IMR-90 (cell line): ENCODE measurements around the gene MORC2. TPM values are rescaled to one million over a fixed set of nuclear protein-coding genes. Genes with fewer than 3 reads are reported as not detected.

Experiments
- ATAC-seq: fragments of 200-7000 bp; cut with Tn5 transposase; 2 replicates; pipeline ENCODE4 v1.9.1; 2020; ENCODE audit warnings: low read depth, mild to moderate bottlenecking, moderate library complexity
- BruUV-seq: library from RNA; stranded (reverse); fragments of 400-500 nt; replicated peaks from 2 replicates; lab custom pipeline; 2021; lab: Mats Ljungman, UMichigan
- CTCF ChIA-PET: fragments of 300-600 bp; formaldehyde crosslinking; extraction: SDS; loops from one replicate; lab custom pipeline; 2021; ENCODE audit warnings: antibody characterized with exemption; lab: Yijun Ruan, JAX
- POLR2A ChIA-PET: fragments of 300-600 bp; sonication (Branson Sonifier 250); formaldehyde crosslinking; loops from one replicate; lab custom pipeline; 2022; ENCODE audit warnings: antibody characterized with exemption; ENCODE audit not compliant: unreplicated experiment; lab: Charles Lee
- DNase-seq: peaks from one replicate; pipeline ENCODE4 v3.0.0; 2013
- H2AFZ ChIP-seq: replicated peaks from 2 replicates; pipeline ENCODE3; 2013; ENCODE audit warnings: low read length, mild to moderate bottlenecking; ENCODE audit not compliant: poor library complexity
- H2AK5ac ChIP-seq: 2 replicates; pipeline ENCODE4 v1.6.1; 2013; ENCODE audit warnings: low read depth, low read length, inconsistent platforms
- H2AK9ac ChIP-seq: replicated peaks from 2 replicates; pipeline ENCODE3; 2013; ENCODE audit warnings: mild to moderate bottlenecking, low read depth, low read length, moderate library complexity; ENCODE audit not compliant: poor library complexity
- H2BK120ac ChIP-seq: 2 replicates; pipeline ENCODE4 v1.6.1; 2013; ENCODE audit warnings: low read depth, low read length, inconsistent platforms
- H2BK15ac ChIP-seq: 3 replicates; pipeline ENCODE4 v1.6.1; 2013; ENCODE audit warnings: low read depth, low read length, inconsistent platforms
- H2BK20ac ChIP-seq: 2 replicates; pipeline ENCODE4 v1.6.1; 2013; ENCODE audit warnings: low read depth, mild to moderate bottlenecking, inconsistent platforms, low read length, moderate library complexity
- H2BK5ac ChIP-seq: 2 replicates; pipeline ENCODE4 v1.6.1; 2013; ENCODE audit warnings: mild to moderate bottlenecking, low read depth, low read length, inconsistent platforms; ENCODE audit not compliant: poor library complexity, severe bottlenecking
- H3K14ac ChIP-seq: replicated peaks from 2 replicates; pipeline ENCODE4 v1.6.1; 2013; ENCODE audit warnings: low read depth, low read length, inconsistent platforms
- H3K18ac ChIP-seq: 2 replicates; pipeline ENCODE4 v1.6.1; 2013; ENCODE audit warnings: low read depth, low read length, control low read depth
- H3K23ac ChIP-seq: 2 replicates; pipeline ENCODE4 v1.6.1; 2013; ENCODE audit warnings: low read depth, low read length, inconsistent platforms
- H3K27ac ChIP-seq: 2 replicates; pipeline ENCODE4 v1.5.1; 2013; ENCODE audit warnings: mild to moderate bottlenecking, control low read depth, low read length; ENCODE audit not compliant: insufficient read depth
- H3K27me3 ChIP-seq: 2 replicates; pipeline ENCODE4 v1.6.1; 2013; ENCODE audit warnings: low read length; ENCODE audit not compliant: control insufficient read depth, insufficient read depth
- H3K36me3 ChIP-seq: 2 replicates; pipeline ENCODE4 v1.6.1; 2013; ENCODE audit warnings: low read length, mixed read lengths; ENCODE audit not compliant: control insufficient read depth, insufficient read depth
- H3K4ac ChIP-seq: 2 replicates; pipeline ENCODE4 v1.6.1; 2013; ENCODE audit warnings: low read depth, low read length, inconsistent platforms
- H3K4me1 ChIP-seq: 2 replicates; pipeline ENCODE4 v1.6.1; 2013; ENCODE audit warnings: low read length, mixed read lengths; ENCODE audit not compliant: control insufficient read depth, insufficient read depth
- H3K4me2 ChIP-seq: 2 replicates; pipeline ENCODE4 v1.6.1; 2013; ENCODE audit warnings: low read depth, mild to moderate bottlenecking, control low read depth, low read length, moderate library complexity
- H3K4me3 ChIP-seq: 2 replicates; pipeline ENCODE4 v1.5.1; 2013; ENCODE audit warnings: low read depth, mild to moderate bottlenecking, control low read depth, low read length, moderate library complexity; ENCODE audit not compliant: insufficient read depth
- H3K56ac ChIP-seq: 2 replicates; pipeline ENCODE4 v1.6.1; 2013; ENCODE audit warnings: low read length, inconsistent platforms; ENCODE audit not compliant: insufficient read depth; ENCODE audit errors: extremely low read depth
- H3K79me1 ChIP-seq, 2 experiments: 2 replicates each; pipeline ENCODE4 v1.6.1; 2013; ENCODE audit warnings: low read length in 2 of 2, inconsistent platforms in 1 of 2, low read depth in 1 of 2
- H3K9ac ChIP-seq: 2 replicates; pipeline ENCODE4 v1.6.1; 2013; ENCODE audit warnings: low read depth, low read length, control low read depth
- H3K9me1 ChIP-seq: 2 replicates; pipeline ENCODE4 v1.6.1; 2013; ENCODE audit warnings: low read length, inconsistent platforms; ENCODE audit not compliant: insufficient read depth
- H3K9me3 ChIP-seq: 2 replicates; pipeline ENCODE4 v1.6.1; 2013; ENCODE audit warnings: low read length; ENCODE audit not compliant: control insufficient read depth, insufficient read depth
- H4K20me1 ChIP-seq: 2 replicates; pipeline ENCODE4 v1.6.1; 2013; ENCODE audit warnings: low read length, inconsistent platforms; ENCODE audit not compliant: insufficient read depth
- H4K5ac ChIP-seq: 2 replicates; pipeline ENCODE4 v1.6.1; 2013; ENCODE audit warnings: mild to moderate bottlenecking, low read depth, low read length, control low read depth
- H4K8ac ChIP-seq, 2 experiments: 2 replicates each; pipeline ENCODE4 v1.6.1; 2013; ENCODE audit warnings: low read depth in 2 of 2, low read length in 2 of 2, control low read depth in 1 of 2, inconsistent platforms in 1 of 2
- H4K91ac ChIP-seq: 2 replicates; pipeline ENCODE4 v1.6.1; 2013; ENCODE audit warnings: low read depth, low read length, inconsistent platforms; ENCODE audit not compliant: insufficient read depth
- CEBPB ChIP-seq: IDR thresholded peaks from 2 replicates; pipeline ENCODE4 v1.6.1; 2012; ENCODE audit warnings: low read depth, low read length, improper control_type of control experiment
- CHD1 ChIP-seq: IDR thresholded peaks from 2 replicates; pipeline ENCODE4 v1.6.1; 2012; ENCODE audit warnings: low read depth, low read length, improper control_type of control experiment
- CTCF ChIP-seq: conservative IDR thresholded peaks from 2 replicates; pipeline ENCODE4 v1.5.1; 2012; ENCODE audit warnings: mild to moderate bottlenecking, low read depth, low read length, improper control_type of control experiment
- FOS ChIP-seq: fragments of 150-350 bp; IDR thresholded peaks from 2 replicates; pipeline ENCODE4 v1.6.1; 2016; ENCODE audit warnings: low read depth, low read length
- MAZ ChIP-seq: IDR thresholded peaks from 2 replicates; pipeline ENCODE4 v1.6.1; 2012; ENCODE audit warnings: low read depth, mild to moderate bottlenecking, low read length, improper control_type of control experiment, moderate library complexity, borderline replicate concordance
- MXI1 ChIP-seq: IDR thresholded peaks from 2 replicates; pipeline ENCODE4 v1.6.1; 2012; ENCODE audit warnings: low read depth, mild to moderate bottlenecking, low read length, moderate library complexity, borderline replicate concordance
- POLR2A ChIP-seq: IDR thresholded peaks from 2 replicates; pipeline ENCODE4 v1.6.1; 2012; ENCODE audit warnings: mild to moderate bottlenecking, low read depth, low read length
- RAD21 ChIP-seq: IDR thresholded peaks from 2 replicates; pipeline ENCODE4 v1.6.1; 2012; ENCODE audit warnings: low read length, improper control_type of control experiment
- RCOR1 ChIP-seq: IDR thresholded peaks from 2 replicates; pipeline ENCODE4 v1.6.1; 2012; ENCODE audit warnings: mild to moderate bottlenecking, low read length, improper control_type of control experiment; ENCODE audit not compliant: insufficient replicate concordance
- RFX5 ChIP-seq: IDR thresholded peaks from 2 replicates; pipeline ENCODE4 v1.8.0; 2012; ENCODE audit warnings: low read depth, mild to moderate bottlenecking, low read length, moderate library complexity
- USF2 ChIP-seq: fragments of 150-350 bp; IDR thresholded peaks from 2 replicates; pipeline ENCODE4 v1.6.1; 2017; ENCODE audit warnings: mild to moderate bottlenecking, antibody characterized with exemption, low read length, low read depth
- WGBS, 2 experiments: methylation state at CpG; one replicate each; pipeline versions ENCODE4 v1.1.5 to v1.1.7; 2013; ENCODE audit warnings: missing lambda C conversion rate in 2 of 2; ENCODE audit not compliant: insufficient read length in 1 of 2; ENCODE audit errors: extremely low coverage in 2 of 2; 5-methylcytosine and 5-hydroxymethylcytosine counted together
- dilution Hi-C: fragments of 300-500 bp; cut with HindIII; formaldehyde crosslinking; loops from one replicate; pipeline ENCODE4 v1.14.3; 2018; ENCODE audit warnings: low sequenced_read_pairs; ENCODE audit not compliant: unreplicated experiment
- in situ Hi-C: fragments of 300-500 bp; cut with MboI; formaldehyde crosslinking; loops from 3 replicates; pipeline ENCODE4 v1.14.3; 2019; ENCODE audit warnings: low sequenced_read_pairs, inconsistent platforms, mixed read lengths
- intact Hi-C: fragments of 100-400 bp; cut with micrococcal nuclease; formaldehyde crosslinking; loops from 2 replicates; pipeline ENCODE4 v1.10.0; 2022
- polyA plus RNA-seq, 3 experiments: library from polyadenylated mRNA; depleted of rRNA; stranded (reverse); fragments of >200 nt; gene quantifications; 2 replicates each; pipeline ENCODE4 v1.2.3, GENCODE V29; 2012; ENCODE audit warnings: low replicate concordance in 1 of 3
- total RNA-seq: library from RNA; depleted of rRNA; stranded (reverse); fragments of >200 nt; gene quantifications from 2 replicates; pipeline ENCODE4 v1.2.3, GENCODE V29; 2012
- TF ChIP-seq, protein P1 (sequence below): fragments of 150-350 bp; IDR thresholded peaks from 2 replicates; pipeline ENCODE4 v1.6.1; 2016; ENCODE audit warnings: low read depth, mild to moderate bottlenecking, low read length, moderate library complexity, borderline replicate concordance

MORC2 gene
- total and polyA plus RNA-seq, 2 of the 4 experiments (the other 2 are of a cell fraction): 15.8 to 24.7 TPM

DNA sequence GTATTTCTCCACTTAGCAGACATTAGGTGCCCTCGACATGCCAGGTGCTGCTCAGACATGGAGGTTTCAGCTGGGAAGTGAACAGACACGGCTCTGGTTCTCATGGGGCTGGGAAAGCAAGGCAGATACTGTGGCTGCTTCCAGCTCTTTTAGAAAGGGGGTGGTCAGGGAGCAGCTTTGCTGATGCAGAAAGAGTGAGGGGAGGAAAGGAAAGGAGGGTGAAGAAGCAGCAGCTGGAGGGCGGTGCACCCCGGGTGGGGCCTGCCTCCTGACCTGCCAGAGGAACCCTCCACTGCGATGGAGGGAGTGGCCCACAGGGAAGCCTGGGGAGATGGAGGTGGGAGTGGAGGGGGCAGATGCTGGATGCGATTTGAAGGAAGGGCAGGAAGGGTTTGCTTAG, 76.8 kb downstream of the MORC2 start:
- H3K9me3 ChIP-seq: no peaks in the 10 kb centered on the region
- no peak overlapping the region for H2BK20ac ChIP-seq
- no peak overlapping the region for H3K56ac ChIP-seq
- no peak for TF ChIP-seq POLR2A
- no peak for TF ChIP-seq RCOR1
- no peak for TF ChIP-seq CHD1
- TF ChIP-seq MAZ: no peak
- no peak for TF ChIP-seq USF2
- TF ChIP-seq RFX5: no peak
- TF ChIP-seq FOS: no peak
- TF ChIP-seq MXI1: no peak
- no peak for TF ChIP-seq RAD21
- TF ChIP-seq CTCF: no peak
- TF ChIP-seq CEBPB: no peak
- TF ChIP-seq, protein P1, sequence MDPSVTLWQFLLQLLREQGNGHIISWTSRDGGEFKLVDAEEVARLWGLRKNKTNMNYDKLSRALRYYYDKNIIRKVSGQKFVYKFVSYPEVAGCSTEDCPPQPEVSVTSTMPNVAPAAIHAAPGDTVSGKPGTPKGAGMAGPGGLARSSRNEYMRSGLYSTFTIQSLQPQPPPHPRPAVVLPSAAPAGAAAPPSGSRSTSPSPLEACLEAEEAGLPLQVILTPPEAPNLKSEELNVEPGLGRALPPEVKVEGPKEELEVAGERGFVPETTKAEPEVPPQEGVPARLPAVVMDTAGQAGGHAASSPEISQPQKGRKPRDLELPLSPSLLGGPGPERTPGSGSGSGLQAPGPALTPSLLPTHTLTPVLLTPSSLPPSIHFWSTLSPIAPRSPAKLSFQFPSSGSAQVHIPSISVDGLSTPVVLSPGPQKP: no peak
- H3K4me1 ChIP-seq: no peaks in the 10 kb centered on the region
- no peak overlapping the region for H2AFZ ChIP-seq
- WGBS, 2 experiments: 78% methylated on average over 4 of the region's 6 CpGs; no CpG with 5 or more reads in 1 of the 2 experiments
- H4K91ac ChIP-seq: no peak overlapping the region
- intact Hi-C loops: no loop called here
- H3K9ac ChIP-seq: no peak overlapping the region
- H3K4ac ChIP-seq: no peak overlapping the region
- no peak overlapping the region for H2AK5ac ChIP-seq
- H3K27me3 ChIP-seq: no peaks in the 10 kb centered on the region
- H3K79me1 ChIP-seq: no peaks in the 10 kb centered on the region
- H3K27ac ChIP-seq: no peak overlapping the region
- dilution Hi-C loops: no loop called here
- ATAC-seq: no peak
- no peaks in the 10 kb centered on the region for H3K36me3 ChIP-seq
- no peak overlapping the region for H3K18ac ChIP-seq
- in situ Hi-C loops: no loop called here
- 0 out of 2 replicates have a peak, but pooled peaks cover 3% of the 10 kb centered on the region for H4K20me1 ChIP-seq
- no peak overlapping the region for H2AK9ac ChIP-seq
- H3K23ac ChIP-seq: no peak overlapping the region
- no TSS peak for BruUV-seq
- H4K8ac ChIP-seq: no peak overlapping the region
- H3K4me3 ChIP-seq: no peak overlapping the region
- POLR2A ChIA-PET: no interaction called here
- no peak for DNase-seq
- H3K14ac ChIP-seq: no peak overlapping the region
- no peak overlapping the region for H4K5ac ChIP-seq
- no peak overlapping the region for H2BK120ac ChIP-seq
- CTCF ChIA-PET: no interaction called here
- H2BK15ac ChIP-seq: no peak overlapping the region
- H2BK5ac ChIP-seq: no peak overlapping the region
- no peaks in the 10 kb centered on the region for H3K9me1 ChIP-seq
- no peak overlapping the region for H3K4me2 ChIP-seq
